ENCODE data around the gene CNNM3.
"Not testable (repeated sequence)": the region's sequence is repeated elsewhere in the genome, so short reads cannot be mapped to it uniquely, and the experiment has no call there.

Gene CNNM3

DNA sequence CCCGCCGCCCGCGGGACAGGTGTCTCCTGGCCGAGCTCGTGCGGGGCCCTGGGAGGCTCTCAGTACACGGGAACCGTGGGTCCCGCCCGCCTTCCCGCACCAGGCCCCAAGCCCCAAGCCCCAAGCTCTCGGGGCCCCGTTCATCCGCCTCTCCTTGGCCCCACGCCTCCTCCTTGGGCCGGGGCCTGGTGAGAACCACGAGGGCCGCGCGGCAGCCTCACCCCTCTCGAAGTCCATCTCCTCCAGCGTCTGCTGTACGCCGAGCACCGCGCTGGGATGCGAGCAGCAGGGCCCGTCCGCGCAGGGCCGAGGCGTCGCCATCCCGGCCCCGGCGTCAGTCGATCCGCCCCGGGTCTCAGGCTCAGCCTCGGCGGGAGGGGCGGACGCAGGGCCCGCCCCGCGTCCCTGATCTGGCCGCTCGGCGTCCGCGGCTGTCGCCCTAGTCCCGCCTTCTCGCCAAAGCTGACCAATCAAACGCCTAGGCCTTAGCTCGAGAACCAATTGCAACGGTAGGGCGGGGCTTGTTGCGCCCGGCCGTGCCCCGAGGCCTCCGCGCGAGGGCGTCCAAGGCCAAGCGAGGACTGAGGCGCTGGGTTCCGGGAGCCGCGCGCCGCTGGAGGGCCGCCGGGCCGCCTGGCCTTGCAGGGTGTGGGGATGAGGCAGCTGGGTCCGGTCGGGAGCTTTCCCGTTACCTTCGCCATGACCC lies 41.8 kb downstream of the CNNM3 start, which contains the start of gene ANKRD39:
Gene ANKRD39 (minus strand): TSS at position 350 of the 706 bp plus-strand sequence. CDS start 29 bp downstream, at position 321.
- TF ChIP-seq, protein P1, sequence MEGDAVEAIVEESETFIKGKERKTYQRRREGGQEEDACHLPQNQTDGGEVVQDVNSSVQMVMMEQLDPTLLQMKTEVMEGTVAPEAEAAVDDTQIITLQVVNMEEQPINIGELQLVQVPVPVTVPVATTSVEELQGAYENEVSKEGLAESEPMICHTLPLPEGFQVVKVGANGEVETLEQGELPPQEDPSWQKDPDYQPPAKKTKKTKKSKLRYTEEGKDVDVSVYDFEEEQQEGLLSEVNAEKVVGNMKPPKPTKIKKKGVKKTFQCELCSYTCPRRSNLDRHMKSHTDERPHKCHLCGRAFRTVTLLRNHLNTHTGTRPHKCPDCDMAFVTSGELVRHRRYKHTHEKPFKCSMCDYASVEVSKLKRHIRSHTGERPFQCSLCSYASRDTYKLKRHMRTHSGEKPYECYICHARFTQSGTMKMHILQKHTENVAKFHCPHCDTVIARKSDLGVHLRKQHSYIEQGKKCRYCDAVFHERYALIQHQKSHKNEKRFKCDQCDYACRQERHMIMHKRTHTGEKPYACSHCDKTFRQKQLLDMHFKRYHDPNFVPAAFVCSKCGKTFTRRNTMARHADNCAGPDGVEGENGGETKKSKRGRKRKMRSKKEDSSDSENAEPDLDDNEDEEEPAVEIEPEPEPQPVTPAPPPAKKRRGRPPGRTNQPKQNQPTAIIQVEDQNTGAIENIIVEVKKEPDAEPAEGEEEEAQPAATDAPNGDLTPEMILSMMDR (IDR thresholded peaks at IDR 0.05; ENCODE audit: low read depth, low read length), result peak; percentile 41
- Histone ChIP-seq H3K4me1 (peaks cover 6% of the 10 kb centered on the region; the same call in 1 of the 2 replicates), H3K9me3 (no peaks in the 10 kb centered on the region), H3K4me3 (ENCODE audit: low read depth, low read length) (peak within 1 kb of the TSS; percentile 72), H3K27me3 (no peaks in the 10 kb centered on the region), H3K36me3 (no peaks in the 10 kb centered on the region)
- DNase-seq, result peak; percentile 93

DNA sequence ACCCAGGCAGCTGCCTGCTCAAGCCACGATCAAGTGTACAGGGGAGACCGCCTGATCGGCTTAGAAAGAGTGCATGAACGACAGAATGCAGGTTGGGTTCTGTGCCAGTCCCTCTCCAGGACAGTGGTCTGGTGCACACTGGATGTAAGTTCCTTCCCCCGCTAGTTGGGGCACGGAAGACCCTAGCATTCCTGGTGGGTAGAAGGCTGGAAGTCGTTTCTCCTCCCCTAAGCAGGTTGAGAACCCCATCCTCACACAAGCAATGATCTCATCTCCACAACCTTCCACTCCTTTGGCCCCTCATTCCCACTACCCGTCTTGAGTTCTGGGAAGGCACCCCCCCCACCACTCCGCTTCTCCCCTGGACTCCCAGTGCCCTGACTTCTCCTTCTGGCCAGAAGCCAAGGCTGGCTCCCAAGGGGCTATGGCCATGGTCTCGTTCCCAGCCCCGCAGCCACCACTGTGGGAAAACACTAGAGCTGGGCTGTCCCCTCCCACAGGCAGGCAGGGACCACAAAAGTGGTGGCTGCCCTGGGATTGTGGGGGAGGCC lies 43.1 kb downstream of the CNNM3 start:
- peak; percentile 46 for DNase-seq
- Histone ChIP-seq H3K36me3 (no peaks in the 10 kb centered on the region; the same call in 1 of the 2 replicates), H3K4me3 (ENCODE audit: low read depth, low read length) (peak overlapping the region; percentile 52), H3K9me3 (no peaks in the 10 kb centered on the region), H3K4me1 (peaks cover 6% of the 10 kb centered on the region; the same call in 1 of the 2 replicates), H3K27me3 (no peaks in the 10 kb centered on the region)
- TF ChIP-seq, protein P1 (IDR thresholded peaks at IDR 0.05; ENCODE audit: low read depth, low read length), result no peak

DNA sequence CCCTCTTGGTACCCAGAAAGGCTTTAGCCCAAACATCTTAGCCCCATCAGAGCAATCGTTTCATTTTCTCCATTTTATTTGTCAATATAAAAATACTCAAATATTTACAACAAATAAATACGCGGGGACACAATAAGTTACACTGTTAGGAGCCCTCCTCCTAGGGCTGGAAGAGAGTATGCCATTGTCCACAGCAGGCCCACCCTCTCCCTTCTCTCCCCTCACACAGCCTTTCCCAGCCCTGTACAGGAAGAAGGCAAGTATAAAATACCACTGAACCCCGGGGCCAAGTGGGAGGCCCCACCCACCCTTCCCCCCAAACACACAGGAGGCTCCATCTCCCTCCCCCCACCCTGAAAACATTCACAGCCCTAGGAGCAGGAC lies 43.6 kb downstream of the CNNM3 start:
- TF ChIP-seq, protein P1 (IDR thresholded peaks at IDR 0.05; ENCODE audit: low read depth, low read length), result no peak
- H3K9me3 ChIP-seq, result no peaks in the 10 kb centered on the region

DNA sequence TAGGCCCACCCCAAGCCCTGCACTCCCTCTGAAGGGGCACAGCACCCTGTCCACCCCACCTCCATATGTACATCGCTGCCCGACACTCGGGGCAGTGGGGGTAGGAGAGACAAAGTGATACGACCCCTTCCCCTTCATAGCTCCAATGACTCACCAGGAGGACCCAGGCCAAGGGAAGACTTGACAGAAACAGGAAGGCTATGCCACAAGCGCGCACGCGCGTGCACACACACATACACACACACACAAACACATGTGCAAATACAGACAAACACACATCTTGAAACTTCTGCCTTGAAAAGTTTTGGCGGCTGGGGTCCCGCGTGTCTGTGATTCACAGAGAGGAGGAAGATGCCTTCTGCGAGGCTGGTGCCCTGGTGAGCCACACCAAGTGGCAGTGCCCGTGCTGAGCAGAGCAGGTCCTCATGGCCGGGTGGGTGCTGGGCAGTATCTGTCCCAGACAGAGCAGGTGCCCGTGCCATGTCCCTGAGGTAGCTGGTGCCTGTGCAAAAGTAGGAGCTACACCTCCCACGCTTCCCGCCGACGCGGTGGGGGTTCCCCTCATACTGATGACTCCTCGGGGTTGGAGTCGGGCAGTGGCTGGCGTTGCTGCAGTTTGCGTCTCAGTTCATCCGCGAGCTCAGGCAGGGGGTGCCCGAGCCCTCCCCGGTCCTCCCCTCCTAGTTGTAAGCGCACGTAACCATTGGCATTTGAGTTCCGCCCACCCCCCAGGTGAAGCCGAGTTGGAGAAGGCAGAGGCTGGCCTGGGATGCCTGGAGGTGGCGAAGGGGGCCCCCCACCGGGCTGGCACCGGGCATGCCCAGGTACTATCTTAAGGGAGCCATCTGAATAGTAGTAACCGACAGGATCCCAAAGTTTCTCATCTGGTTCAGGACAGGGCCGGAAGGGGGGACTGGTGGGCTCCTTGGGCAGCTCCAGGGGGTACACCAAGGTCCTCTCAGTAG lies 44.3 kb downstream of the CNNM3 start:
- Histone ChIP-seq H3K27me3 (no peaks in the 10 kb centered on the region), H3K36me3 (peaks cover 5% of the 10 kb centered on the region), H3K4me3 (ENCODE audit: low read depth, low read length) (no peak overlapping the region), H3K9me3 (no peaks in the 10 kb centered on the region), H3K4me1 (peaks cover 6% of the 10 kb centered on the region; the same call in 1 of the 2 replicates)
- TF ChIP-seq, protein P1 (IDR thresholded peaks at IDR 0.05; ENCODE audit: low read depth, low read length), result no peak
- no peak for DNase-seq

More for the DNA sequence above, 43.6 kb downstream of the CNNM3 start:
- no peak overlapping the region for H3K4me3 ChIP-seq (ENCODE audit: low read depth, low read length)
- DNase-seq, result no peak
- peaks cover 3% of the 10 kb centered on the region for H3K36me3 ChIP-seq
- H3K4me1 ChIP-seq, result peaks cover 6% of the 10 kb centered on the region; the same call in 1 of the 2 replicates
- no peaks in the 10 kb centered on the region for H3K27me3 ChIP-seq

DNA sequence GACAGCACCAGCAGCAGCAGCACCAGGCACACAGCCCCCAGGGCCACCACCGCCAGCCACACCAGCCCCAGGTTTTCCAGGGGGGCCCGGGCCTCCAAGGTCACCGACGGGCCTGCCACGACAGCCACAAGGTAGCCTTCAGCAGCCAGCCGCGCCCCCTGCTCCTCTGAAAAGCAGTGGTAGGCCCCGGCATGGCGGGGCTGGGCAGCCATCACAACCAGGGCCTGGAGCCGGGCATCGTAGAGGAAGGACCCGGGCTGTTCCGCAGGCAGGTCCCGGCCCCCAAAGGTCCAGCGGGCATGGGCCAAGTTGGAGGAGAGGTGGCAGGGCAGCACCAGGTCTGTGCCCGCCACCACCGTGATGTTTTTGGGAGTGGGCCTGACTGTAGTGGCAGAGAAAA lies 45.0 kb downstream of the CNNM3 start:
- TF ChIP-seq, protein P1 (IDR thresholded peaks at IDR 0.05; ENCODE audit: low read depth, low read length), result no peak
- peaks cover 6% of the 10 kb centered on the region; the same call in 1 of the 2 replicates for H3K4me1 ChIP-seq
- no peaks in the 10 kb centered on the region for H3K27me3 ChIP-seq
- H3K36me3 ChIP-seq, result peaks cover 5% of the 10 kb centered on the region
- no peaks in the 10 kb centered on the region for H3K9me3 ChIP-seq
- H3K4me3 ChIP-seq (ENCODE audit: low read depth, low read length), result no peak overlapping the region
- DNase-seq, result no peak

DNA sequence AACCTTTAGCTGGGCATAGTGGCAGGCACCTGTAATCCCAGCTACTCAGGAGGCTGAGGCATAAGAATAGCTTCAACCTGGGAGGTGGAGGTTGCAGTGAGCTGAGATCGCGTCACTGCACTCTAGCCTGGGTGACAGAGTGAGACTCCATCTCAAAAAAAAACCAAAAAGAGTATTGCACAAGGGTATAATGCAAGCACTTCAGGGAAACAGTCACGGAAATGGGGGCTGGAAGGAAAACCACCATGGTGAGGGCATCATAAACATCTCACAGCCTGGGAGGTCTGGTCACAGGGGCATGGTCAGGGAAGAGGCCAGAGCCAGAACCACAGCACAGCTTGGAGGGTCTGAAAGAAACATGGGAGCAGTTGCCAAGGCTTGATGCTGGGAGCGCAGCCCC lies 47.0 kb downstream of the CNNM3 start:
- H3K4me1 ChIP-seq; H3K36me3 ChIP-seq; H3K9me3 ChIP-seq; H3K4me3 ChIP-seq (ENCODE audit: low read depth, low read length); DNase-seq; H3K27me3 ChIP-seq: not testable (repeated sequence)
